ENCODE results near the gene ALDH8A1. TPM values are rescaled to one million over a fixed set of nuclear protein-coding genes. Genes with fewer than 3 reads are reported as not detected.
A peak's percentile ranks its signal among the peaks of the same experiment; 100 is the strongest.

Gene ALDH8A1
- total RNA-seq, 1 donor from 2014 or later, result 0.15 TPM

GRCh38 chr6:134994431-134994830, 44.5 kb upstream of the ALDH8A1 start:
- no peak for DNase-seq (ENCODE audit: low spot score)
- peaks cover 3% of the 10 kb centered on the region for H3K36me3 Mint-ChIP-seq (ENCODE audit: low read depth, unreplicated experiment)
- no peak overlapping the region for H3K4me3 Mint-ChIP-seq (ENCODE audit: unreplicated experiment)
- H3K27me3 Mint-ChIP-seq (ENCODE audit: unreplicated experiment), result no peaks in the 10 kb centered on the region
- no peak overlapping the region for H3K27ac Mint-ChIP-seq (ENCODE audit: unreplicated experiment)
- H3K9me3 Mint-ChIP-seq (ENCODE audit: unreplicated experiment), result no peaks in the 10 kb centered on the region
- TF ChIP-seq CTCF (IDR thresholded peaks at IDR 0.05; ENCODE audit: unreplicated experiment), result no peak
- H3K4me1 Mint-ChIP-seq (ENCODE audit: unreplicated experiment), result peaks cover 5% of the 10 kb centered on the region

- H3K36me3 Mint-ChIP-seq (ENCODE audit: low read depth, unreplicated experiment), result peaks cover 3% of the 10 kb centered on the region
- no peaks in the 10 kb centered on the region for H3K9me3 Mint-ChIP-seq (ENCODE audit: unreplicated experiment)
- no peak overlapping the region for H3K4me3 Mint-ChIP-seq (ENCODE audit: unreplicated experiment)
- H3K27ac Mint-ChIP-seq (ENCODE audit: unreplicated experiment), result no peak overlapping the region
- peaks cover 5% of the 10 kb centered on the region for H3K4me1 Mint-ChIP-seq (ENCODE audit: unreplicated experiment)
- H3K27me3 Mint-ChIP-seq (ENCODE audit: unreplicated experiment), result no peaks in the 10 kb centered on the region
- TF ChIP-seq CTCF (IDR thresholded peaks at IDR 0.05; ENCODE audit: unreplicated experiment), result no peak
- no peak for DNase-seq (ENCODE audit: low spot score)
These were observed 42.3 kb upstream of the ALDH8A1 start for GRCh38 chr6:134992155-134992554.

- Mint-ChIP-seq H3K4me3 (ENCODE audit: unreplicated experiment) (no peak overlapping the region), H3K9me3 (ENCODE audit: unreplicated experiment) (no peaks in the 10 kb centered on the region), H3K27me3 (ENCODE audit: unreplicated experiment) (no peaks in the 10 kb centered on the region), H3K27ac (ENCODE audit: unreplicated experiment) (no peak overlapping the region), H3K36me3 (ENCODE audit: low read depth, unreplicated experiment) (peaks cover 3% of the 10 kb centered on the region), H3K4me1 (ENCODE audit: unreplicated experiment) (peaks cover 12% of the 10 kb centered on the region)
- TF ChIP-seq CTCF (IDR thresholded peaks at IDR 0.05; ENCODE audit: unreplicated experiment), result no peak
- DNase-seq (ENCODE audit: low spot score), result no peak
These were observed 40.4 kb upstream of the ALDH8A1 start for GRCh38 chr6:134990262-134990661.

GRCh38 chr6:134984821-134985220, 34.9 kb upstream of the ALDH8A1 start:
- Mint-ChIP-seq H3K9me3 (ENCODE audit: unreplicated experiment) (no peaks in the 10 kb centered on the region), H3K4me1 (ENCODE audit: unreplicated experiment) (peaks cover 29% of the 10 kb centered on the region), H3K27me3 (ENCODE audit: unreplicated experiment) (peaks cover 2% of the 10 kb centered on the region), H3K27ac (ENCODE audit: unreplicated experiment) (peak overlapping the region; percentile 96), H3K4me3 (ENCODE audit: unreplicated experiment) (peak overlapping the region; percentile 4), H3K36me3 (ENCODE audit: low read depth, unreplicated experiment) (peaks cover 17% of the 10 kb centered on the region)
- DNase-seq (ENCODE audit: low spot score), result no peak
- TF ChIP-seq CTCF (IDR thresholded peaks at IDR 0.05; ENCODE audit: unreplicated experiment), result no peak

- DNase-seq (ENCODE audit: low spot score), result no peak
- peak overlapping the region; percentile 66 for H3K4me3 Mint-ChIP-seq (ENCODE audit: unreplicated experiment)
- H3K9me3 Mint-ChIP-seq (ENCODE audit: unreplicated experiment), result no peaks in the 10 kb centered on the region
- H3K27me3 Mint-ChIP-seq (ENCODE audit: unreplicated experiment), result peaks cover 2% of the 10 kb centered on the region
- no peak for TF ChIP-seq CTCF (IDR thresholded peaks at IDR 0.05; ENCODE audit: unreplicated experiment)
- peak overlapping the region; percentile 24 for H3K27ac Mint-ChIP-seq (ENCODE audit: unreplicated experiment)
- H3K36me3 Mint-ChIP-seq (ENCODE audit: low read depth, unreplicated experiment), result peaks cover 17% of the 10 kb centered on the region
- peaks cover 29% of the 10 kb centered on the region for H3K4me1 Mint-ChIP-seq (ENCODE audit: unreplicated experiment)
These were observed 33.9 kb upstream of the ALDH8A1 start for GRCh38 chr6:134983823-134984222.

Data from endothelial cell (in vitro differentiated cells).